Measurements from ENCODE around the gene CD160.

Gene CD160

GRCh38 chr1:145782272-145783099 is 63.2 kb downstream of the CD160 start:
- Histone ChIP-seq H3K9me3 (ENCODE audit: insufficient read depth, low read length, severe bottlenecking) (no peaks in the 10 kb centered on the region), H2AFZ (ENCODE audit: low read depth, low read length) (no peak overlapping the region), H3K27ac (ENCODE audit: low read length) (no peak overlapping the region), H4K20me1 (ENCODE audit: insufficient read depth, low read length) (no peaks in the 10 kb centered on the region), H3K4me2 (ENCODE audit: insufficient read depth, low read length) (no peak overlapping the region), H3K4me1 (ENCODE audit: insufficient read depth, low read length) (0 out of 2 replicates have a peak, but pooled peaks cover 5% of the 10 kb centered on the region), H3K4me3 (ENCODE audit: low read depth in 1 of 2, low read length in 2 of 2) (no peak overlapping the region), H3K9ac (ENCODE audit: low read depth, low read length) (no peak overlapping the region), H3K79me2 (ENCODE audit: insufficient read depth, low read length) (no peaks in the 10 kb centered on the region), H3K36me3 (ENCODE audit: insufficient read depth, low read length) (peaks cover 19% of the 10 kb centered on the region), H3K27me3 (ENCODE audit: insufficient read depth, low read length, poor library complexity) (no peaks in the 10 kb centered on the region)
- ATAC-seq (ENCODE audit: insufficient read depth, low read depth) (no peak), DNase-seq (no peak)
- TF ChIP-seq, protein P1, sequence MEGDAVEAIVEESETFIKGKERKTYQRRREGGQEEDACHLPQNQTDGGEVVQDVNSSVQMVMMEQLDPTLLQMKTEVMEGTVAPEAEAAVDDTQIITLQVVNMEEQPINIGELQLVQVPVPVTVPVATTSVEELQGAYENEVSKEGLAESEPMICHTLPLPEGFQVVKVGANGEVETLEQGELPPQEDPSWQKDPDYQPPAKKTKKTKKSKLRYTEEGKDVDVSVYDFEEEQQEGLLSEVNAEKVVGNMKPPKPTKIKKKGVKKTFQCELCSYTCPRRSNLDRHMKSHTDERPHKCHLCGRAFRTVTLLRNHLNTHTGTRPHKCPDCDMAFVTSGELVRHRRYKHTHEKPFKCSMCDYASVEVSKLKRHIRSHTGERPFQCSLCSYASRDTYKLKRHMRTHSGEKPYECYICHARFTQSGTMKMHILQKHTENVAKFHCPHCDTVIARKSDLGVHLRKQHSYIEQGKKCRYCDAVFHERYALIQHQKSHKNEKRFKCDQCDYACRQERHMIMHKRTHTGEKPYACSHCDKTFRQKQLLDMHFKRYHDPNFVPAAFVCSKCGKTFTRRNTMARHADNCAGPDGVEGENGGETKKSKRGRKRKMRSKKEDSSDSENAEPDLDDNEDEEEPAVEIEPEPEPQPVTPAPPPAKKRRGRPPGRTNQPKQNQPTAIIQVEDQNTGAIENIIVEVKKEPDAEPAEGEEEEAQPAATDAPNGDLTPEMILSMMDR (IDR thresholded peaks at IDR 0.05; ENCODE audit: borderline replicate concordance, extremely low read depth, low read length, poor library complexity, severe bottlenecking) = no peak
- TF ChIP-seq EZH2 (IDR thresholded peaks at IDR 0.05; ENCODE audit: borderline replicate concordance, low read depth, low read length, severe bottlenecking) = no peak

GRCh38 chr1:145784409-145784808 is 65.1 kb downstream of the CD160 start:
- no peak for DNase-seq
- H3K36me3 ChIP-seq (ENCODE audit: insufficient read depth, low read length) = peaks cover 23% of the 10 kb centered on the region
- no peak overlapping the region for H2AFZ ChIP-seq (ENCODE audit: low read depth, low read length)
- no peaks in the 10 kb centered on the region for H3K27me3 ChIP-seq (ENCODE audit: insufficient read depth, low read length, poor library complexity)
- TF ChIP-seq, protein P1 (IDR thresholded peaks at IDR 0.05; ENCODE audit: borderline replicate concordance, extremely low read depth, low read length, poor library complexity, severe bottlenecking) = no peak
- no peak for TF ChIP-seq EZH2 (IDR thresholded peaks at IDR 0.05; ENCODE audit: borderline replicate concordance, low read depth, low read length, severe bottlenecking)
- H3K9me3 ChIP-seq (ENCODE audit: insufficient read depth, low read length, severe bottlenecking) = no peaks in the 10 kb centered on the region
- H4K20me1 ChIP-seq (ENCODE audit: insufficient read depth, low read length) = no peaks in the 10 kb centered on the region
- H3K9ac ChIP-seq (ENCODE audit: low read depth, low read length) = no peak overlapping the region
- no peak overlapping the region for H3K27ac ChIP-seq (ENCODE audit: low read length)
- no peak for ATAC-seq (ENCODE audit: insufficient read depth, low read depth)
- H3K4me3 ChIP-seq (ENCODE audit: low read depth in 1 of 2, low read length in 2 of 2) = no peak overlapping the region
- 0 out of 2 replicates have a peak, but pooled peaks cover 5% of the 10 kb centered on the region for H3K4me1 ChIP-seq (ENCODE audit: insufficient read depth, low read length)
- no peak overlapping the region for H3K4me2 ChIP-seq (ENCODE audit: insufficient read depth, low read length)
- H3K79me2 ChIP-seq (ENCODE audit: insufficient read depth, low read length) = no peaks in the 10 kb centered on the region

DNA sequence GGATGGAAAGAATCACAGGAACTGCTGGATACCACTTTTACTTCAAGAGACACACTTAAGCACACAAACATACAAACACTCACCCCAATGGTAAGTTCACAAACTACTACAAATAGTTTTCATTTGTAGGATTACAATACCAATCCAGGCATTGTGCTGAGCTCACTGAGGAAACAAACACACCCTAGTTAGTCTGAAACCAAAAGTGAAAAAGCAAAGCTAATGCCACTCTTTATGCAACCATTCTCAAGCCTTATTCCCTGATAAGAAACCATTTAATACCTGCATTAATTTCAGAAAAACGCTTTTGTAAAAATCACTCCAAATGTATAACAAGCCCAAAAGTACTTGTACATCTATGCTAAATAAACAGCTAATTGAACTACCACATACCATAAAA is 66.2 kb downstream of the CD160 start:
- H3K9ac ChIP-seq (ENCODE audit: low read depth, low read length) = no peak overlapping the region
- H3K79me2 ChIP-seq (ENCODE audit: insufficient read depth, low read length) = no peaks in the 10 kb centered on the region
- H3K9me3 ChIP-seq (ENCODE audit: insufficient read depth, low read length, severe bottlenecking) = no peaks in the 10 kb centered on the region
- DNase-seq (no peak), ATAC-seq (ENCODE audit: insufficient read depth, low read depth) (no peak)
- no peaks in the 10 kb centered on the region for H4K20me1 ChIP-seq (ENCODE audit: insufficient read depth, low read length)
- no peak for TF ChIP-seq EZH2 (IDR thresholded peaks at IDR 0.05; ENCODE audit: borderline replicate concordance, low read depth, low read length, severe bottlenecking)
- TF ChIP-seq, protein P1 (IDR thresholded peaks at IDR 0.05; ENCODE audit: borderline replicate concordance, extremely low read depth, low read length, poor library complexity, severe bottlenecking) = no peak
- no peaks in the 10 kb centered on the region for H3K27me3 ChIP-seq (ENCODE audit: insufficient read depth, low read length, poor library complexity)
- H3K4me3 ChIP-seq (ENCODE audit: low read depth in 1 of 2, low read length in 2 of 2) = no peak overlapping the region
- H3K4me2 ChIP-seq (ENCODE audit: insufficient read depth, low read length) = no peak overlapping the region
- H3K4me1 ChIP-seq (ENCODE audit: insufficient read depth, low read length) = 0 out of 2 replicates have a peak, but pooled peaks cover 5% of the 10 kb centered on the region
- H3K36me3 ChIP-seq (ENCODE audit: insufficient read depth, low read length) = peaks cover 22% of the 10 kb centered on the region
- no peak overlapping the region for H3K27ac ChIP-seq (ENCODE audit: low read length)
- no peak overlapping the region for H2AFZ ChIP-seq (ENCODE audit: low read depth, low read length)
